Loucy (cell line): Measurements from ENCODE around the gene SPDYE2.
"Not testable (repeated sequence)": the region's sequence is repeated elsewhere in the genome, so short reads cannot be mapped to it uniquely, and the experiment has no call there.

Experiments used
- CTCF ChIP-seq: fragments of 200-600 bp; sonication (generic); conservative IDR thresholded peaks from 2 replicates; pipeline ENCODE4 v1.5.1; 2014; ENCODE audit warnings: mild to moderate bottlenecking, antibody characterized with exemption, low read length
- EZH2phosphoT487 ChIP-seq: fragments of 200-600 bp; IDR thresholded peaks from 2 replicates; pipeline ENCODE4 v1.6.1; 2018; ENCODE audit warnings: antibody characterized with exemption, mild to moderate bottlenecking, moderate library complexity, borderline replicate concordance

GRCh38 chr7:102550808-102551422, at the start of gene SPDYE2:
- not testable (repeated sequence) for TF ChIP-seq CTCF, EZH2phosphoT487
